ENCODE results near the gene TTC9C. TPM values are rescaled to one million over a fixed set of nuclear protein-coding genes. Genes with fewer than 3 reads are reported as not detected.
A peak's percentile ranks its signal among the peaks of the same experiment; 100 is the strongest.

TTC9C gene
- total and polyA plus RNA-seq, 3 experiments from 2014 or later = 22.2 to 37.2 (median 36.7) TPM

GRCh38 chr11:62710001-62710345 is 18.3 kb upstream of the TTC9C start:
- peaks cover 25% of the 10 kb centered on the region for H3K36me3 ChIP-seq (ENCODE audit: insufficient read depth, low read length)
- H3K9me3 ChIP-seq (ENCODE audit: low read length) = no peaks in the 10 kb centered on the region
- H3K9me3 Mint-ChIP-seq = no peaks in the 10 kb centered on the region
- H3K27me3 ChIP-seq (ENCODE audit: insufficient read depth, low read length, poor library complexity, severe bottlenecking) = no peaks in the 10 kb centered on the region
- H3K27me3 Mint-ChIP-seq = no peaks in the 10 kb centered on the region
- H3K27ac Mint-ChIP-seq = peak overlapping the region; percentile 91 to 99 (median 98)
- H3K36me3 Mint-ChIP-seq = peaks cover 0 to 51% (median 3%) of the 10 kb centered on the region in 3 donors
- H3K4me1 ChIP-seq (ENCODE audit: insufficient read depth, low read length) = peaks cover 48% of the 10 kb centered on the region
- peak overlapping the region; percentile 89 to 100 (median 93) for H3K4me3 Mint-ChIP-seq
- POLR2A ChIA-PET = interaction anchor here (0.6 to 4.9 kb wide), 18 partner anchors 9 to 171 kb away, joined by 3 to 42 read pairs (median 8); partner anchors contain the start of genes B3GAT3, C11orf98, CSKMT and HNRNPUL2
- DNase-seq = peak in 1 of 5 donors; percentile 12
- H3K4me3 ChIP-seq (ENCODE audit: low read length) = peak overlapping the region; percentile 91
- H3K4me1 Mint-ChIP-seq = peaks cover 49 to 70% (median 62%) of the 10 kb centered on the region in 3 donors
- CTCF ChIA-PET = interaction anchor here (1.1 to 3.4 kb wide), 6 partner anchors 9 to 77 kb away, joined by 3 to 15 read pairs (median 8); partner anchors contain the start of genes HNRNPUL2, LBHD1, TMEM179B and TTC9C
- H3K27ac ChIP-seq (ENCODE audit: low read depth, low read length) = peak overlapping the region; percentile 88

- Mint-ChIP-seq H3K27me3 (no peaks in the 10 kb centered on the region), H3K4me3 (peak overlapping the region in 2 of 7 donors; percentile 23 to 57), H3K36me3 (peaks cover 7 to 75% (median 13%) of the 10 kb centered on the region in 3 donors), H3K4me1 (peaks cover 43 to 63% (median 43%) of the 10 kb centered on the region in 3 donors), H3K9me3 (no peaks in the 10 kb centered on the region), H3K27ac (peak overlapping the region in 7 of 8 donors; percentile 13 to 93 (median 63))
- DNase-seq = no peak
- H3K4me1 ChIP-seq (ENCODE audit: insufficient read depth, low read length) = peaks cover 29% of the 10 kb centered on the region
- POLR2A ChIA-PET = interaction anchor here (0.6 to 1.0 kb wide), 2 partner anchors 29 to 88 kb away, joined by 3 read pairs; no protein-coding TSS in a partner anchor
- H3K9me3 ChIP-seq (ENCODE audit: low read length) = no peaks in the 10 kb centered on the region
- no peak overlapping the region for H3K4me3 ChIP-seq (ENCODE audit: low read length)
- peaks cover 46% of the 10 kb centered on the region for H3K36me3 ChIP-seq (ENCODE audit: insufficient read depth, low read length)
- CTCF ChIA-PET = interaction anchor here (1.4 kb wide), 1 partner anchor 47 kb away, joined by 3 read pairs; the partner anchor contains the start of genes C11orf98 and CSKMT
- no peak overlapping the region for H3K27ac ChIP-seq (ENCODE audit: low read depth, low read length)
- H3K27me3 ChIP-seq (ENCODE audit: insufficient read depth, low read length, poor library complexity, severe bottlenecking) = no peaks in the 10 kb centered on the region
Observed at GRCh38 chr11:62712276-62712812, 15.9 kb upstream of the TTC9C start.

- Histone ChIP-seq H3K27ac (ENCODE audit: low read depth, low read length) (no peak overlapping the region), H3K4me1 (ENCODE audit: insufficient read depth, low read length) (peaks cover 24% of the 10 kb centered on the region), H3K27me3 (ENCODE audit: insufficient read depth, low read length, poor library complexity, severe bottlenecking) (no peaks in the 10 kb centered on the region), H3K4me3 (ENCODE audit: low read length) (no peak overlapping the region), H3K36me3 (ENCODE audit: insufficient read depth, low read length) (peaks cover 51% of the 10 kb centered on the region), H3K9me3 (ENCODE audit: low read length) (no peaks in the 10 kb centered on the region)
- Mint-ChIP-seq H3K36me3 (peaks cover 8 to 80% (median 14%) of the 10 kb centered on the region in 3 donors), H3K4me3 (peak overlapping the region in 2 of 7 donors; percentile 23 to 57), H3K27me3 (no peaks in the 10 kb centered on the region), H3K4me1 (peaks cover 41 to 63% (median 42%) of the 10 kb centered on the region in 3 donors), H3K27ac (peak overlapping the region in 7 of 8 donors; percentile 13 to 81 (median 61)), H3K9me3 (no peaks in the 10 kb centered on the region)
- no peak for DNase-seq
- ChIA-PET POLR2A (interaction anchor here (0.6 kb wide), 1 partner anchor 29 kb away, joined by 3 read pairs; no protein-coding TSS in a partner anchor), CTCF (interaction anchor here (1.4 kb wide), 1 partner anchor 48 kb away, joined by 3 read pairs; the partner anchor contains the start of genes C11orf98 and CSKMT)
Observed at GRCh38 chr11:62712861-62713260, 15.4 kb upstream of the TTC9C start.

GRCh38 chr11:62713343-62713742 is 14.9 kb upstream of the TTC9C start:
- Mint-ChIP-seq H3K4me3 (no peak overlapping the region), H3K27me3 (no peaks in the 10 kb centered on the region), H3K36me3 (peaks cover 13 to 84% (median 18%) of the 10 kb centered on the region in 3 donors), H3K9me3 (no peaks in the 10 kb centered on the region), H3K4me1 (peaks cover 40 to 62% (median 44%) of the 10 kb centered on the region in 3 donors), H3K27ac (peak overlapping the region in 6 of 8 donors; percentile 13 to 75 (median 58))
- no peak for DNase-seq
- ChIA-PET POLR2A (interaction anchor here (0.6 kb wide), 1 partner anchor 30 kb away, joined by 3 read pairs; no protein-coding TSS in a partner anchor), CTCF (interaction anchor here (1.1 to 1.4 kb wide), 2 partner anchors 48 to 121 kb away, joined by 3 read pairs; partner anchors contain the start of genes C11orf98 and CSKMT)
- Histone ChIP-seq H3K4me1 (ENCODE audit: insufficient read depth, low read length) (peaks cover 19% of the 10 kb centered on the region), H3K27ac (ENCODE audit: low read depth, low read length) (no peak overlapping the region), H3K4me3 (ENCODE audit: low read length) (no peak overlapping the region), H3K9me3 (ENCODE audit: low read length) (no peaks in the 10 kb centered on the region), H3K27me3 (ENCODE audit: insufficient read depth, low read length, poor library complexity, severe bottlenecking) (no peaks in the 10 kb centered on the region), H3K36me3 (ENCODE audit: insufficient read depth, low read length) (peaks cover 56% of the 10 kb centered on the region)

GRCh38 chr11:62715150-62716130 is 12.8 kb upstream of the TTC9C start:
- peaks cover 69% of the 10 kb centered on the region for H3K36me3 ChIP-seq (ENCODE audit: insufficient read depth, low read length)
- peak overlapping the region in 7 of 8 donors; percentile 30 to 87 (median 57) for H3K27ac Mint-ChIP-seq
- no peak overlapping the region for H3K27ac ChIP-seq (ENCODE audit: low read depth, low read length)
- no peaks in the 10 kb centered on the region for H3K27me3 Mint-ChIP-seq
- peak overlapping the region in 1 of 7 donors; percentile 50 for H3K4me3 Mint-ChIP-seq
- CTCF ChIA-PET = interaction anchor here (1.3 to 2.3 kb wide), 2 partner anchors 9 to 12 kb away, joined by 3 to 7 read pairs; partner anchors contain the start of gene HNRNPUL2
- H3K36me3 Mint-ChIP-seq = peaks cover 23 to 90% (median 25%) of the 10 kb centered on the region in 3 donors
- DNase-seq = no peak
- POLR2A ChIA-PET = interaction anchor here (1.2 to 1.7 kb wide), 2 partner anchors 12 to 43 kb away, joined by 3 to 6 read pairs; partner anchors contain the start of genes HNRNPUL2 and LBHD1
- peaks cover 29 to 56% (median 38%) of the 10 kb centered on the region in 3 donors for H3K4me1 Mint-ChIP-seq
- peaks cover 7% of the 10 kb centered on the region for H3K4me1 ChIP-seq (ENCODE audit: insufficient read depth, low read length)
- H3K9me3 Mint-ChIP-seq = no peaks in the 10 kb centered on the region
- no peaks in the 10 kb centered on the region for H3K9me3 ChIP-seq (ENCODE audit: low read length)
- no peak overlapping the region for H3K4me3 ChIP-seq (ENCODE audit: low read length)
- H3K27me3 ChIP-seq (ENCODE audit: insufficient read depth, low read length, poor library complexity, severe bottlenecking) = no peaks in the 10 kb centered on the region

GRCh38 chr11:62716206-62716605 is 12.1 kb upstream of the TTC9C start:
- Mint-ChIP-seq H3K36me3 (peaks cover 28 to 93% (median 29%) of the 10 kb centered on the region in 3 donors), H3K27me3 (no peaks in the 10 kb centered on the region), H3K4me1 (peaks cover 31 to 61% (median 42%) of the 10 kb centered on the region in 3 donors), H3K4me3 (no peak overlapping the region), H3K9me3 (no peaks in the 10 kb centered on the region), H3K27ac (peak overlapping the region in 4 of 8 donors; percentile 23 to 45 (median 26))
- no peak overlapping the region for H3K27ac ChIP-seq (ENCODE audit: low read depth, low read length)
- H3K4me1 ChIP-seq (ENCODE audit: insufficient read depth, low read length) = peaks cover 4% of the 10 kb centered on the region
- no peaks in the 10 kb centered on the region for H3K9me3 ChIP-seq (ENCODE audit: low read length)
- POLR2A ChIA-PET = interaction anchor here (1.1 to 1.2 kb wide), 2 partner anchors 11 to 44 kb away, joined by 3 read pairs; partner anchors contain the start of genes HNRNPUL2 and LBHD1
- no peak overlapping the region for H3K4me3 ChIP-seq (ENCODE audit: low read length)
- CTCF ChIA-PET = interaction anchor here (1.3 to 2.3 kb wide), 2 partner anchors 8 to 11 kb away, joined by 3 to 7 read pairs; partner anchors contain the start of gene HNRNPUL2
- peaks cover 76% of the 10 kb centered on the region for H3K36me3 ChIP-seq (ENCODE audit: insufficient read depth, low read length)
- DNase-seq = no peak
- H3K27me3 ChIP-seq (ENCODE audit: insufficient read depth, low read length, poor library complexity, severe bottlenecking) = no peaks in the 10 kb centered on the region

GRCh38 chr11:62716816-62717215 is 11.5 kb upstream of the TTC9C start:
- Mint-ChIP-seq H3K9me3 (no peaks in the 10 kb centered on the region), H3K4me3 (no peak overlapping the region), H3K36me3 (peaks cover 28 to 94% (median 32%) of the 10 kb centered on the region in 3 donors), H3K27me3 (no peaks in the 10 kb centered on the region), H3K27ac (peak overlapping the region in 4 of 8 donors; percentile 15 to 84 (median 39)), H3K4me1 (peaks cover 32 to 67% (median 48%) of the 10 kb centered on the region in 3 donors)
- Histone ChIP-seq H3K36me3 (ENCODE audit: insufficient read depth, low read length) (peaks cover 76% of the 10 kb centered on the region), H3K4me3 (ENCODE audit: low read length) (no peak overlapping the region), H3K27me3 (ENCODE audit: insufficient read depth, low read length, poor library complexity, severe bottlenecking) (no peaks in the 10 kb centered on the region), H3K9me3 (ENCODE audit: low read length) (no peaks in the 10 kb centered on the region), H3K4me1 (ENCODE audit: insufficient read depth, low read length) (peaks cover 4% of the 10 kb centered on the region), H3K27ac (ENCODE audit: low read depth, low read length) (no peak overlapping the region)
- DNase-seq = no peak
- ChIA-PET POLR2A (interaction anchor here (1.1 kb wide), 1 partner anchor 10 kb away, joined by 3 read pairs; the partner anchor contains the start of gene HNRNPUL2), CTCF (interaction anchor here (2.3 kb wide), 1 partner anchor 10 kb away, joined by 7 read pairs; the partner anchor contains the start of gene HNRNPUL2)

Data from CD8-positive, alpha-beta memory T cell (primary cell).